HS-27A (cell line): Measurements from ENCODE around the gene DYNC1I2.

Experiments
- DNase-seq: peaks from one replicate; pipeline ENCODE4 v3.0.0-alpha.2; 2012; ENCODE audit warnings: low read depth, missing footprints

The DYNC1I2 gene

DNA sequence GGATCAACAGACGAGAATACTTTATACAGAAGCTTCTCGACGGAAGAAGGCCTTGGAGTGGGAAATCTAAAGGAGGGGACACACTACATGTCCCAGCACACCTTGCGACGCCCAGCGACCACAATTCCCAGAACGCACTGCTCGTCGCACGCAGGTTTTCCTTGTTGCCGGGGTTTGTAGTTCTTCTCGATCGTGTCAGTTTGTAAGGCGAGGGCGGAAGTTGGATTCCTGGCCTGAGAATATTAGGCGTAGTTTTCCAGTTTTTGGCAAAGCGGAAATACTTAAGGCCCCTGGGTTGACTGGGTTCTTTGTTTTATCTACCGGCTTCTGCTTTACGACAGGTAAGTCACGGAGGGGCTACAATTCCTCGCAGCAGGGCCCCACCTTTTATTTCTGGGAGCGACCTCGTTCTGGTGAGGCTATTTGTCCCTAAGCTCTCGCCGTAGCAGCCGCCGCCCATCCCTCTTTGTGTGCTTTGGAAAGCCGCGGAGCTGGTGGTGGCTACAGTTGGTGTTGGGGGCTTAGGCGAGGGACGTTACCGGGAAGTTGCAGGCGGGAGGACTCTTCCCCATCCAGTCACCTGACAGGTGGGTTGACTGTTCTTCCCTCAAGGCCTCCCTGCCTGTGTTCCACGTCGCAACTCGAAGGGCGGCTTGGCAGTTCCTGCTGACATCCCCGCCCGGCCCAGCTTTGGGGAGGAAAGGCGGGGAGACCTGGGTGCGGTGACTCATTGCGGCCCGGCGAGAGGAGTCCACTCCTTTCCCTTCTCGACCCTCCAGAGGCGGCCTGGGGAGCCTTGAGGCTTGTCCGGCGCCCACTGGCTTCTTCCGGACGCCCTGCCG, at the start of gene DYNC1I2:
DYNC1I2 (plus strand) TSS at position 183 of the 842 bp plus-strand sequence. CDS start 2,687 bp downstream, outside the sequence.
- peak; percentile 74 for DNase-seq

DNA sequence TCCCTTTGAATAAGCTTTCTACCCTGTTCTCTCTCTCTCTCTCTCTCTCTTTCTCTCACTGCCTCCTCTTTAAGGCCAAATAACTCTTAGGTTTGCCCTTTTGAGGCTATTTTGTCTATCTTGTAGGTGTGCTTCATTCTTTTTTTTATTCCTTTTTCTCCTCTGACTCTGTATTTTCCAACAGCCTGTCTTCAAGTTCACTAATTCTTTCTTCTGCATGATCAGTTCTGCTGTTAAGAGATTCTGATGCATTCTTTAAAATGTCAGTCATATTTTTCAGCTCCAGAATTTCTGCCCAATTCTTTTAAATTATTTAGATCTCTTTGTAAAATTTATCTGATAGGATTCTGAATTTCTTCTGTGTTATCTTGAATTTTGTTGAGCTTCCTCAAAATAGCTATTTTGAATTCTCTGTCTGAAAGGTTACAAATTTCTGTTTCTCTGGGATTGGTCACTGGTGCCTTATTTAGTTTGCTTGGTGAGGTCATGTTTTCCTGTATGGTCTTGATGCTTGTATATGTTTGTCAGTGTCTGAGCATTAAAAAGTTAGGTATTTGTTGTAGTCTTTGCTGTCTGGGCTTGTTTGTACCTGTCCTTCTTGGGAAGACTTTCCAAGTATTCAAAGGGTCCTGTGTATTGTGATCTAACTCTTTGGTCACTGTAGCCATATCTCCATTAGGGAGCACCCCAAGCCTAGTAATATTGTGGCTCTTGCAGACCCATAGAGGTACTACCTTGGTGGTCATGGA, 35.4 kb upstream of the DYNC1I2 start:
- no peak for DNase-seq

DNA sequence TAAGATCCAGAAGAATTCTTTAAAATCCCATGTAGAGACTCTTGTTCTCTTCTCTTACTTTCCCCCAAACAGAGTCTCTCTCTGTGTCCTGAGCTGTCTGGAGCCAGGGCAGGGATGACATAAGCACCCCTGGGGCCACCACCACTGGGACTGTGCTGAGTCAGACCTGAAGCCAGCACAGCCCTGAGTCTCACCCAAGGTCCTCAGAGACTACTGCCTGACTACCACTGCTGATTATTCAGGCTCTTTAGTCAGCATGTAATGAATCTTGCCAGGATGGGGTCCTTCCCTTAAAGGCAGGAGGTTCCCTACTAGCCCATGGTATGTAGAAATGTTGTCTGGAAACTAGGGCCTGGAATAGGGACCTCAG, 34.9 kb upstream of the DYNC1I2 start:
- no peak for DNase-seq

DNA sequence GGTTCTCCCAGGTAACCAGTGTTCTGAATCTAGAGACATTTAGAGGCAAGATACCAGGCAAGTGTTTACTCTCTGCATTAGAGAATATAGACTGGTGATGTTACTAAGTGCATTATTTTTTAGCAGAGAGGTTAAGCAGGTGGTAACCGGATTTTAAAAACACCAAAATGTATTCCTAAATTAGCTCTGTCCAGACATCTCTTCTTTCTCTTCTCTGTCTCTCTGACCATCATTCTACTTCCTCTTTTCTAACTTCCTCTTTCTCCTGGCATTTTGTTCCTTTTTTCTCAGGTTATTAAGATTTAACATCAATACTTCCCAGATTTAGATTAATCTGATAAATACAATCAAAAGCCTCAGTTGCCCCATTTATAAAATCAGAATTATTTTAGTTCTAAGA, 31.7 kb upstream of the DYNC1I2 start:
- no peak for DNase-seq

DNA sequence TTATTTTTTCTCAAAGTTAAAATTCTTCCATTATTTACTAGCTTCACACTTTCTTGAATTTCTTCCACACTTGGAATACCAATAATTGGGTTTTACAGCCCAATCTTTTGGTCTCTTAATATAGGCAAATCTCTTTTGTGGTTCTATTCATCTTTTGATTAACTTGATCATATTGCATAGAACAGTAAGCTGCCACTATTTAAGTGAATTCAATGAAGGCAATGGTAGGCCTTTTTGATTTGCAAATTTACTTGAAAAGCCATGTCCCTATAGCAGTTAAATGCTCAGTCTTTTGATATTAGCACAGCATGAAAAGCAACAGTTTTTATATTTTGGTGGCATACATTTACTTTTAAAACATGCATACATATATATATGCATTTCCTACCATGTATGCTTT, 20.2 kb upstream of the DYNC1I2 start:
- DNase-seq, result no peak

DNA sequence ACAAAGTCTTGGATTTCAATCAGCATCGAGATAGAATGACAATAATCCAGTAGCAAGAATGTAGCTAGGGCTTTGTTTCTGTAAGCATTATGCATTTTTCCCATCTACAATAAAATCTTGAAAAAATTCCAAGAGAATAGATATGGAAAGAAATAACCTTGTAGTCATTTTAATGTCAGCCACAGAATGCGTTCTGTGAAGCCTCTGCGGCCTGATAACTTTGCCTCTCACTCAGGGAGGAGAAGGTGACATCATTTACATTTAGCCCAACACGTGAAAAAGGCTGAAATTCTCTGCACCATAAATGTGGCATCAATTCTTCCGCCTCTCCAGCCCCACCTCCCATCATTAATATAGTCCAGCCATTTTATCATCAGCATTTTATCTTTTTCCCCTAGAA, 19.1 kb upstream of the DYNC1I2 start:
- no peak for DNase-seq

DNA sequence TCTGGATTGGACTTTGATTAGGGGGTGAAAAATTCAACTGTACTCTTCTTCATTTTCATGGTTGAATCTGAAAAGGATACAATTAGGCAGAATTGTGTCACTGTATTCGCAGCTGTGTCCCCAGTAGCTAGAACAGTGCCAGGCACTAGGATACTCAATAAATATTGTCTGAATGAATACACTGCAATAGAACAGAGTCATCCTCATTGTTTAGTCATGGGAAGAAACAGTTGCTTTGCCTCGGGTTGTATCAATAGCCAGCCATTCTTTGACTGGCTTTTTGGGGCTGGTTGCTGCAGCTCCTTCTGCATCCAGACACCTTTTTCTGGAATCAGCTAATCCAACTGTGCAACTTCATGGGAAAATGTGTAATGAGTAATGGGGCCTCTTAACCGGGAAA, 18.1 kb upstream of the DYNC1I2 start:
- DNase-seq, result no peak

DNA sequence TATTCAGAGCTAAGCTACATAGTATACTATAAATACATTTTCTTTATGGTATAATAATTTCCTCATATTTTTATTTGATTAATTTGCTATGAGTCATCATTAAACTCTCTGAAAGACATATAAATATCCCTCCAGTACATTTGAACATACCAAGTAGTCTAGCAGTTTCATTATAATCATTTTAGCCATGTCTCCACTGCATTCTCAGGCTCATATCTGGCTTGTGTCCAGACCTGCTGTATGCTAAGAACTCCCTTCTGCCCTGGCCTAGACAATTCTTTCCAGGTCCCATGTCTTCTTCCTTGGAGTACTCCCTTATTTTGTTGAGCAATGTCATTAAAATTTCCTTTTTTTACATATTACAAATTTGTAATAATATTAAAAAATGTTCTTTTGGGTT, 16.6 kb upstream of the DYNC1I2 start:
- no peak for DNase-seq

DNA sequence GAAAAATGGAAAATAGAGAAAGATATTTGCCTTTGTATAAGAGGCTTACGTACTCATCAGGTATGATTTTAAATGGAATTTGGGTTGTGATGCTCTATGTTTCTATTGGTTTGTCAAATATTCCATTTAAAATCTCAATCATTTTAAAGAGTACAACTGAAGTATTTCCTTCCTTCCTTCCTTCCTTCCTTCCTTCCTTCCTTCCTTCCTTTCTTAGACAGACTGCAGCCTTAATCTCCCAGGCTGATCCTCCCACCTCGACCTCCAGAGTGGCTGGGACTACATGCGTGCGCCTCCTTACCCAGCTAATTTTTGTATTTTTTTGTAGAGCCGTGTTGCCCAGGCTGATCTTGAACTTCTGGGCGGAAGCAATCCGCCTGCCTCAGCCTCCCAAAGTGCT, 15.4 kb upstream of the DYNC1I2 start:
- DNase-seq, result no peak

DNA sequence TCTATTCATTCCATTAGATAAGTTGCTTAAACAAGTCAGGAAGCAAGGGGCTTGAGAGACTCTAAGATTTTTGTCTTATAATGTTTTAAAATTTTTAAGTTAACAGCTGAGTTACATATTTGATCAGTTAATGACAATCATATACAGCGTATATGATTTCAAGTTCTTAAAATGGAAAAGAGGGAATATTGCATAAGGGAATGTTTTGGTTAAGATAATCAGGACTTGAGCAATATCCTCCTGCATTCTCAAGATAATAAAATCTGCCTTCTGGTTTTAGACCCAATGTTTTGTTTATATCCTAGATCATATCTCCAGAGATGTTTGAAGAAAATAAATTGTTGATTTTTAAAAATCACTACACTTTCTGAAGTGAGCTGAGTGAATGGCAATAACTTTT, 13.4 kb upstream of the DYNC1I2 start:
- no peak for DNase-seq

DNA sequence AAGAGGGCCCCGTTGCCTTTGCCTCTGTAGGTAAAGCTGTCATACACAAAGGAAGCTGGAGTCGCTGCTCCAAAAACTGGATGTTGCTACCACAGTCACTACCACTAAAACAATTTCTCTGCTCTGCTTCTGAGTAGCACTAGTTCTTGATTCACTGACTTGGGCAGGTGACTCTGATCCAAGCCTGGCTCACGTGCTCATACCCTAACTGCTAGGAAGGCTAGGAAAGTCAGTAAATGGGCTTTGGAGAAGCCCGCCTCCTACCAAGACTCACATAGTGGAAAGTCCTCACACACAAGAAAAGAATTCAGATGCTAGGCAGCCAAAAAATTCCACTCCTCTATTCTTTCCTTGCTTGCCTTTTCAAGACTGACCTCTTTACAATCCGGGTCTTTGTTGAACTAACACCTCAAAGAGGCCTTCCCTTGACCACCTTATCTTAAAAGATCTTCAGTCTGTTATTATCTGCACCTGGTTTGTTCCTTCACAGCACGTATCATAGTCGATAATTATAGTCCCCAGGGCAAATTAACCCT, 11.4 kb upstream of the DYNC1I2 start:
- DNase-seq, result no peak

DNA sequence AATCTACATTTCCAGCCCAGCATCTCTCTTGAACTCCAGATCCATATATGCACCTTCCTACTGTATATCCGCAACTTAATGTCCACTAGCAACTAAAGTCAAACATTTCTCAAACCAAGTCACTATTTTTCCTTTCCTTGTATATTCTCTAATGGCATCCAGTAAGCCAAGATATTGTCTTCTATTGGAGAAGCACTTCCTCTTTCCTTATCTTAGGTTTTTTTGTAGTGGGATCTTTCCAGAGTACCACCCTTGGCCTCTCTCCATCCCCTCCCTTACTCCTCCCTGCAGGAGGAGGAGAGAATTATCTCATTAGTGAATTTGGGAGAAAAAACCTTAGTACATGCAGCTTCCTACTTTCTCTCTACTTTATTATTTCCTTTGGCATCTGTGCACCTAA, 8.7 kb upstream of the DYNC1I2 start:
- no peak for DNase-seq

DNA sequence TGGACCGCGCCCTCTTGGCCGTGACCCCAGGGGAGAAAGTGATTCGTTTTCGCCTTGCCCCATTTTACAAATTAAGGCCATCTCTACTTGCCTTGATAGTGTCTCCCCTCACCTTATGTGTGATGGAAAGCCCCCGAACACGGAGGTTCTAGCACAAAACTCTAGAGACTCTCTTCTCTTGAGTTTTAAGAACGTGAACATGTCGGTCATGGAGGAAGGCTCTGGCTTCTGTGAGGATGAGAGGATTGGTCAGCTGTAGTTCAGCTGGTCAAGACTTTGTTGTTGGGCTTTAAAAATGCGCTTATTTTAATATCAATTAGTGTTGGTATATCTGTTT, 828 bp downstream of the DYNC1I2 start:
- DNase-seq, result no peak

DNA sequence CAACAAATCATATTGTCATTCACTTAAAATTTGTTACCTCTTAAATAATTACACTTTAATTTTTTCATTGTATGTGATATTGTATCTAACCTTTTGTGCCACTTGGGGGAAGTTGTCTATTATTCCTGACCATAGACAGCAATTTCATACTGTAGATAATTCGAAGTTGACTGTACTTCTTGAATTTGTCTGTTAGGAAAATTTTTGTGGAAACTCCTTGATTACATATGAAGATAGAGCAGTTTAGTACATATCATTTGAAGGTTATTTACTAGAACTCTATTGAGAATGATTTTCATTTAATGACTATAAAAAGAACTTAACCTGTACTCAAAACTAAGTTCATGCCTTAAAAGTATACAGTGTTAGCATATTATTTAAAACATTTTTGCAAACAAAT, 5.1 kb downstream of the DYNC1I2 start:
- no peak for DNase-seq

DNA sequence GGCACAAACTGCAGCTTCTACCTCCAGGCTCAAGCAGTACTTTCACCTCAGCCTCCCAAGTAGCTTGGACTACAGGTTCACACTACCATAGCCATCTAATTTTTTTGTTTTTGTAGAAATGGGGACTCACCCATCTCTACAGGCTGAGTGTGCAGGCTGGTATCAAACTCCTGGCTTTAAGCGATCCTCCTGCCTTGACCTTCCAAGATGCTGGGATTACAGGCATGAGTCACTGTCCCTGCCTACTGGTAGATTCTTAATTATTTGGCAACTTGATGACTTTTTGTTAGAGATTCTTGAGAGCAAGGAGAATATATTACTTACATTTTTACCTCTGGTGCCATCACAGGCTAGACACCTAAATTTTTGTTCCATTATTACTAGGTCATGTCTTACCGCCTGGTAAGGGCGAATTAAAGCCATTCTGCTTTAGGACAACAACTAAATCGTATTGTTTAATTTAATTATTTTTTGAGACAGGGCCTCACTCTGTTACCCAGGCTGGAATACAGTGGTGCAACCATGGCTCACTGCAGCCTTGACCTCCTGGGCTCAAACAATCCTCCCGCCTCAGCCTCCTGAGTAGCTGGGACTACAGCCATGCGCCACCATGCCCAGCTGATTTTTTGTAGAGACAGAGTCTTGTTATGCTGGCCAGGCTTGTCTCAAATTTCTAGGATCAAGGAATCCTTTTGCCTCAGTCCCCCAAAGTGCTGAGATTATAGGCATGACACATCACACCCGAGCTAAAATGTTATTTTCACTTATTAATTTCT, 15.7 kb downstream of the DYNC1I2 start:
- no peak for DNase-seq

DNA sequence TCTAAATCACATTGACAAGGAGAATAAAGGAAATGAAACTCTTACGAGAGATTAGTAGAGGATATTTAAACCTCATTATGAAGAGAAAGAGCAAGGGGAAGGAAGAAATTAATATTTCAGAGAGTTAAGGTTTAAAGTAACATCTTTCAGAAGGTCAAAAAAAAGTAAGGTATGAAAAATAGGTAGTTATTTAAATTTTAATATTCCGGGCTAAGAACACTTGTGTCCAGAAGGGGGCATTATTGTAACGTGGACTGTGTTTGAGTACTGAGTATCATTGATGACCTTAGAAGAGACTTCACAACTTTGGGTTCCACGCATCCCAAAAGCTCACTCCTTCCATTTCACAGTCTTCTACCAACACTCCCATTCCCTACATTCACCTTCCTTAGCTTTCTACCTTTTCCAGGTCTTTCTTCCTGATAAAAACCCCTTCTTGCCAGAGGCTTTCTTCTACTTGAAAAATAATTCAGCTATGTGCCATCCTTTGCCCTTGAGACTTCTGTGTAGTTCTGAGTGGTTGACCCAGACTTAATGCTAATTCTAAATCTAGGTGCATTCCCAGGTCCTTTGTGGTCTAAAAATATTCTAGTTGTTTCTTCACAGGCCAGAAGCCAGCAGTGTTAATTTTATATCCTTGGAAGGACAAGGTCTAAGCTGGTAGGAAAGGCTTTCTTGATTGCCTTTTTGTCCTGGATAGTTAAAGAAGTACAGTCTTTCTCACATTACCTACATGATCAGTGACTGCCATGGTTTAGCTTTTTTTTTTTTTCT, 16.5 kb downstream of the DYNC1I2 start:
- DNase-seq, result no peak

DNA sequence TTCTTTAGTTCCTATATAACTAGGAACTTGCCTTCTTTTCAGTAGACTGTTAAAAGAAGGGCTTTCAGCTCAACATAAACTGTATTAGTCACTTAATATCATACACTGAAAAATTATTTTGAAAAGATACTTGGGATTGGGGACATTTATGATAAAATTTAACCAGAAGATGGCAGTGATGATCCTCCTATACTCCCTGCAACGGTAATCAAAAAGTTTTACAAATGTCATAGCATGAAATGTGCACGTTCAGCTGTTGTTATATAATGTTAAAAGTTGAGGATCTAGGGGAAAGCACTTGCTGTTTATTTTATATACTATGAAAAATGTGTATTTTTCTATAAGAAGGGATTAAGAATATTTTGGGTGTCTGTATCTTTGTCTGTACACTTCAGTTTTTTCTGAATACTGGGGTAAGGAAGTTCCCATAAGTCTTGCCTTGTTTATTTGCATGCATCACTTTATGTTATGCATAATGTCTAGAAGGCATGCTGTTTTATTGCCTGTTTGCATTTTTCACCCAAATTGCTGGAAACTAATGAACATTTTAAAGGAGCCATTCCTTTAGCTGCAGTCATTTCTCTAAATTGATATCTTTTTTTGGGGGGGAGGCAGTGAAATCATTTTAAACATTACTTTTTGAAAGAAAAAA, 19.0 kb downstream of the DYNC1I2 start:
- no peak for DNase-seq

DNA sequence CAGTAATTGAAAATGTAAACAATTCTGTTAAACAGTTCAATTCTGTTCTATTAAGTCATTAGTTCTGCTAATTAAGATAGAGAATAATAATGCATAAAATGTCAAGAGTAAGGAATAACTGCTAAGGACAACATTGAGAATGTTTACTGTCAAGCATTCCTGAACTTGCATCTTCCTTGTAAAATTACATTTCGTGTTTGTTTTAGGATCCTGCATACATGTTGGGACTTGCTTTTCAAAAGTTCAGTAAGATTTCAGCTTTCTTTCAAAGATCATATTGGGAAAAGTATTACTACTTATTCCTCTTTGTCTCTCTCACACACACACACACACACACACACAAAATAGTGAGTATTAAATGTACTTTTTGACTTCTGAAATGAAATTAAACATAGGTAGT, 20.5 kb downstream of the DYNC1I2 start:
- DNase-seq, result no peak

DNA sequence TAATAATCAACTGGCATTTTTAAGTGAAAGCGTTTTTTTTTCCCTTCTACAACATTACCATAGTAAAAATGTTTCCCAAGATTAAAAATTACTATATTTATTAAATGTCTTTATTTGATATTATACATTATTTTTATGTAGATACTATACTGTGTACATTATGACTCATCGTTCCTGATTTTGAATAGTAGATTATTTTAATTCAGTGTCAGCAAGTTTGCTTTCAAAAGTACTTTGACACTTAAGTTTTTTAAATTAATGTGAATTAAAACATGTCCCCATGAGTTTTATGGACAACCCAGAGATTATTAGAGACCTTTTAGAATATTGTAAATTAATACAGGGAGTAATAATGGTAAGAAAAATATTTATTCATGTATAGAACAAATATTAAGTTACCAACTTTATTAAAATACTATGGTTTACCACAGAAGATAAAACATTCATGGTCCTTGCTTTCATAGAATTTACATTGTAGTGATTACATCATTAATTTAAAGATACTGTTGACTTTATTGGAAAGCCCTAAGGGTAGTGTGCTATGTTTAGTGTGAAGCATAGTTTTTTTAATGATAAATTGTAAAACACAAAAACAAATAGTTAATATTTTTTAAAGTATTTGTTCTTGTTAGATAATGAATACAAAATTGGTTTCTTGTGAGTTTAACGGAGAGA, 21.9 kb downstream of the DYNC1I2 start:
- no peak for DNase-seq

DNA sequence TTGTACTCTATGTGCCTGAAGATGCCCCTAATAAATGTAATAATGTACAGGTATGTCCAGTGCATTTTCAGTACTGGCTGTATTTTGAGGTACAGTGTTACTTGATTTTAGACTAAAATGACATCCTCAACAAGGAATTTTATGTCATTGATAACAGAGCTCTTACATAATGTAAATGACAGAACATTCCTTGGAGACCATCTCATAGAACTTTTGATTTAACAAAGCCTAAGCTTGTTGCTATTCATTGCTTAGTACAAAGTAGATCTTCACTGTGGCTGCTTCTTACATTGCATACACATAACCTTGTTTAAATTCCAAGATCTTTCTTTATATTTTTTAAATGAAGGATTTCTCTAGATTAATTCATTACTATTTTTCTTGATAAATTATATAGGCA, 24.1 kb downstream of the DYNC1I2 start:
- no peak for DNase-seq

DNA sequence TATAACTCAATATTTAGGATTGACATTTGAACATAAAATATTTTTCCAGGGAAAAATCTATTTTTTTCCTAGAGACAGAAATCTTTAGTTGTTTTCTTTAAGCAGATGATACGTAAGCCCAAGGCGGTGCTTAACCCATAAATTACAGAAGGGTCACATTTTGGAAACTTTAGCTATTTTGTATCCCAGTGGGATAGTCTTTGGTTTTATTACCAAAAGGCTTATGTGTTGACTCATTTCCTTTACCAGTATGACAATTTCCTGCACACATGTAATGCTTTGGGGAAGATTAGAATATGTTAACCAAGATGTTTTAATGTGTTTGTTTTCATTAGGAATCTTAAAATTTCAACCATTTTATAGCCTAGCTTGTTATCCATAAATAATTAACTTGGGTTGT, 24.8 kb downstream of the DYNC1I2 start:
- peak; percentile 52 for DNase-seq
